Panc1 (cell line): ENCODE results near the gene NECTIN4. TPM values are rescaled to one million over a fixed set of nuclear protein-coding genes. Genes with fewer than 3 reads are reported as not detected.

ENCODE experiments used
- ATAC-seq: fragments of 200-7000 bp; cut with Tn5 transposase; 2 replicates; pipeline ENCODE4 v1.9.1; 2020; ENCODE audit warnings: mild to moderate bottlenecking, moderate library complexity
- BruUV-seq: library from RNA; stranded (reverse); fragments of 400-500 nt; replicated peaks from 2 replicates; lab custom pipeline; 2021; lab: Mats Ljungman, UMichigan
- CTCF ChIA-PET: fragments of 300-600 bp; sonication (Branson Sonifier 250); formaldehyde crosslinking; loops from one replicate; lab custom pipeline; 2022; ENCODE audit warnings: antibody characterized with exemption; lab: Charles Lee
- POLR2A ChIA-PET: fragments of 300-600 bp; sonication (Branson Sonifier 250); formaldehyde crosslinking; loops from one replicate; lab custom pipeline; 2022; ENCODE audit warnings: antibody characterized with exemption; lab: Charles Lee
- DNase-seq: peaks from one replicate; pipeline ENCODE4 v3.0.0-alpha.2; 2010; ENCODE audit warnings: low read depth, low spot score
- H3K27ac ChIP-seq: 2 replicates; pipeline ENCODE4 v1.5.1; 2011; ENCODE audit warnings: mild to moderate bottlenecking, low read length, inconsistent platforms
- H3K27me3 ChIP-seq: fragments of 200-500 bp; sonication (Bioruptor generic); 2 replicates; pipeline ENCODE4 v1.6.0; 2014; ENCODE audit warnings: low read length, inconsistent platforms; ENCODE audit not compliant: control insufficient read depth, insufficient read depth
- H3K36me3 ChIP-seq: fragments of 200-500 bp; sonication (Bioruptor generic); 2 replicates; pipeline ENCODE4 v1.5.1; 2014; ENCODE audit warnings: inconsistent platforms, mild to moderate bottlenecking, low read length, moderate library complexity; ENCODE audit not compliant: control insufficient read depth, insufficient read depth
- H3K4me1 ChIP-seq: 2 replicates; pipeline ENCODE4 v1.5.1; 2011; ENCODE audit warnings: inconsistent platforms, mild to moderate bottlenecking, low read length, moderate library complexity; ENCODE audit not compliant: control insufficient read depth, insufficient read depth
- H3K4me3 ChIP-seq, 2 experiments: 2 replicates each; pipeline ENCODE4 v1.5.1; 2011 to 2012; ENCODE audit warnings: low read depth in 2 of 2, low read length in 2 of 2, mild to moderate bottlenecking in 2 of 2, inconsistent platforms in 1 of 2, moderate library complexity in 1 of 2
- H3K9me3 ChIP-seq: fragments of 200-500 bp; sonication (Bioruptor generic); 2 replicates; pipeline ENCODE4 v1.5.1; 2014; ENCODE audit warnings: low read depth, mild to moderate bottlenecking, inconsistent platforms, low read length, moderate library complexity; ENCODE audit not compliant: control insufficient read depth, insufficient read depth
- POLR2AphosphoS5 ChIP-seq: IDR thresholded peaks from 2 replicates; pipeline ENCODE4 v1.6.1; 2012; ENCODE audit warnings: mild to moderate bottlenecking, low read depth, low read length, moderate library complexity
- REST ChIP-seq, 2 experiments: IDR thresholded peaks; 2 replicates each; pipeline ENCODE4 v1.6.1; 2011 to 2012; ENCODE audit warnings: low read depth in 2 of 2, control low read depth in 1 of 2, low read length in 1 of 2, mild to moderate bottlenecking in 1 of 2, moderate library complexity in 1 of 2; ENCODE audit not compliant: insufficient read depth in 1 of 2
- SIN3A ChIP-seq: IDR thresholded peaks from 2 replicates; pipeline ENCODE4 v1.6.1; 2012; ENCODE audit warnings: low read depth, mild to moderate bottlenecking, low read length, moderate library complexity, borderline replicate concordance; ENCODE audit not compliant: insufficient read depth
- TCF7L2 ChIP-seq: IDR thresholded peaks from 2 replicates; pipeline ENCODE4 v1.6.1; 2011; ENCODE audit warnings: mild to moderate bottlenecking, low read depth, low read length, inconsistent platforms
- in situ Hi-C: cut with HindIII; loops from 2 replicates; pipeline ENCODE4 v1.10.0; 2016; ENCODE audit warnings: low sequenced_read_pairs, low pct_unique_long_range_greater_than_20kb
- intact Hi-C: fragments of 100-400 bp; cut with micrococcal nuclease; formaldehyde crosslinking; loops from one replicate; pipeline ENCODE4 v1.10.0; 2022; ENCODE audit not compliant: unreplicated experiment
- total RNA-seq: library from RNA; stranded (reverse); gene quantifications from one replicate; pipeline ENCODE4 v1.2.1, GENCODE V29; 2021; ENCODE audit not compliant: unreplicated experiment
- TF ChIP-seq, protein P1 (sequence below): fragments of 450-650 bp; IDR thresholded peaks from 2 replicates; pipeline ENCODE4 v1.5.1; 2017; ENCODE audit warnings: mild to moderate bottlenecking

NECTIN4 gene
- total RNA-seq, 1 experiment from 2014 or later: not detected

DNA sequence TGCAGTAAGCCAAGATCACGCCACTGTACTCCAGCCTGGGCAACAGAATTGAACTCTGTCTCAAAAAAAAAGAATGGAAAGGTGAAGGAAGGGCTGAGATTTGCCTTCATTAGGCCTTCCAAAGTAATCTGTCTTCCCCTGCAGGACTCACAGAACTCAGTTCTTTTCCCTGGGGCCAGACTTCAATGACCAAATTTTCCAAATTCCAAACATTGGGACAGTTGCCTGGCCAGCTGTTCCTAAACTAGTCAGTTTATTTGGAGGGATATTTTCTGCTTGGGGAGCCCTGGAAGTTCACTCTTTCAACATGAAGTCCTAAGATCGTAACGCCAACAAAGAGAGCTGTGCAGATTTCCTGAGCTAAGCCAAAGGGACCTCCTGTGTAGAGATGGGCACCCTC, 48.5 kb upstream of the NECTIN4 start:
- CTCF ChIA-PET: no interaction called here
- Histone ChIP-seq H3K4me1 (no peaks in the 10 kb centered on the region), H3K27me3 (no peaks in the 10 kb centered on the region), H3K36me3 (no peaks in the 10 kb centered on the region; the same call in 1 of the 2 replicates), H3K4me3 (no peak overlapping the region), H3K9me3 (no peaks in the 10 kb centered on the region), H3K27ac (no peak overlapping the region)
- TF ChIP-seq REST (IDR thresholded peaks at IDR 0.05; ENCODE audit: insufficient read depth in 1 of 2, low read depth in 2 of 2, low read length in 1 of 2): no peak
- no peak for TF ChIP-seq TCF7L2
- in situ Hi-C loops: no loop called here
- BruUV-seq: no TSS peak
- intact Hi-C loops: no loop called here
- no peak for ATAC-seq
- POLR2A ChIA-PET: interaction anchor here (0.9 kb wide), 1 partner anchor 21 kb away, joined by 7 read pairs; the partner anchor contains the start of genes NIT1 and PFDN2
- no peak for DNase-seq

DNA sequence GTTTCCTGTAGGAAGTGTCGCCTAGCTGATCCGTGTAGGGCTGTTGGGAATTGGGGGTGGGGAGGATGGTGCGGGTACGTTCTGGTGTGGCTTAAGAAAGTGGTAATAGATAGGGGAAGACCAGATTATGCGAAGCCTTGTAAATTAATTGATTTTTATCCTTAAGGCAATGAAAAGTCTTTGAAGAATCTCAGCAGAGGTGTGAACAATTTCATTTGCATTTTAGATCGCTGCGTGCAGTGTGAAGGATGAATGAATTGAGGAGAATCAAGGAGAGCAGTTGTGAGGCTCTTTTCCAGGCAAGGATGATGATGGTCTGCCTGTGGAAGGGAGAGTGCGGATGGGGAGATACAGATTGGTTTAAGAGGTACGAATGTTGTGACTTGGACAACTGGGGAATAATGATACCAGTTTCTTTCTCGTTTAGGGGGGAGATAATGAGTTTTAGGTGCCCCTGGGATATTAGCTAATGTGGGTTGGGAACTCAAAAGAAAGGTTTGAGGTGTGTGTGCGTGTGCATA, 43.9 kb upstream of the NECTIN4 start:
- 0 out of 2 replicates have a peak, but pooled peaks have one; percentile 3 for TF ChIP-seq SIN3A
- TF ChIP-seq REST (IDR thresholded peaks at IDR 0.05; ENCODE audit: insufficient read depth in 1 of 2, low read depth in 2 of 2, low read length in 1 of 2): no peak
- TF ChIP-seq, protein P1, sequence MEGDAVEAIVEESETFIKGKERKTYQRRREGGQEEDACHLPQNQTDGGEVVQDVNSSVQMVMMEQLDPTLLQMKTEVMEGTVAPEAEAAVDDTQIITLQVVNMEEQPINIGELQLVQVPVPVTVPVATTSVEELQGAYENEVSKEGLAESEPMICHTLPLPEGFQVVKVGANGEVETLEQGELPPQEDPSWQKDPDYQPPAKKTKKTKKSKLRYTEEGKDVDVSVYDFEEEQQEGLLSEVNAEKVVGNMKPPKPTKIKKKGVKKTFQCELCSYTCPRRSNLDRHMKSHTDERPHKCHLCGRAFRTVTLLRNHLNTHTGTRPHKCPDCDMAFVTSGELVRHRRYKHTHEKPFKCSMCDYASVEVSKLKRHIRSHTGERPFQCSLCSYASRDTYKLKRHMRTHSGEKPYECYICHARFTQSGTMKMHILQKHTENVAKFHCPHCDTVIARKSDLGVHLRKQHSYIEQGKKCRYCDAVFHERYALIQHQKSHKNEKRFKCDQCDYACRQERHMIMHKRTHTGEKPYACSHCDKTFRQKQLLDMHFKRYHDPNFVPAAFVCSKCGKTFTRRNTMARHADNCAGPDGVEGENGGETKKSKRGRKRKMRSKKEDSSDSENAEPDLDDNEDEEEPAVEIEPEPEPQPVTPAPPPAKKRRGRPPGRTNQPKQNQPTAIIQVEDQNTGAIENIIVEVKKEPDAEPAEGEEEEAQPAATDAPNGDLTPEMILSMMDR: no peak
- no peak; the same call in 1 of the 2 replicates for TF ChIP-seq POLR2AphosphoS5
- TF ChIP-seq TCF7L2: no peak
- ChIA-PET CTCF (interaction anchor here (0.7 kb wide), 1 partner anchor 135 kb away, joined by 3 read pairs; no protein-coding TSS in a partner anchor), POLR2A (interaction anchor here (0.5 to 1.4 kb wide), 3 partner anchors 15 to 33 kb away, joined by 3 to 8 read pairs (median 5); no protein-coding TSS in a partner anchor)
- Histone ChIP-seq H3K27ac (peak overlapping the region; percentile 99), H3K27me3 (no peaks in the 10 kb centered on the region), H3K36me3 (peaks cover 10% of the 10 kb centered on the region), H3K9me3 (no peaks in the 10 kb centered on the region), H3K4me3 (peak overlapping the region; percentile 96 to 99), H3K4me1 (peaks cover 14% of the 10 kb centered on the region)
- intact Hi-C loops: no loop called here
- ATAC-seq: peak; percentile 54
- TSS peak; percentile 91 for BruUV-seq
- DNase-seq: no peak
- in situ Hi-C loops: no loop called here
